Breast epithelium (tissue), 4 donors: ENCODE results near the gene SLC43A2. TPM values are rescaled to one million over a fixed set of nuclear protein-coding genes. Genes with fewer than 3 reads are reported as not detected.

Experiments used
- DNase-seq, 2 donors: peaks; one replicate each; pipeline ENCODE4 v3.0.0-alpha.2; 2019; ENCODE audit warnings: low spot score in 2 of 2
- H3K27ac ChIP-seq, 2 donors: fragments of 200-600 bp; sonication (generic) in 1 of 2; one replicate each; pipeline ENCODE4 v1.5.1; 2016 to 2019; ENCODE audit warnings: mild to moderate bottlenecking in 1 of 2
- H3K27me3 ChIP-seq, 2 donors: fragments of 200-600 bp; sonication (generic) in 1 of 2; one replicate each; pipeline versions ENCODE4 v1.5.1 to v1.6.0; 2017 to 2019; ENCODE audit warnings: control low read depth in 1 of 2, mild to moderate bottlenecking in 1 of 2
- H3K36me3 ChIP-seq: fragments of 200-600 bp; one replicate; pipeline ENCODE4 v1.5.1; 2019
- H3K4me1 ChIP-seq, 2 donors: fragments of 200-600 bp; sonication (generic); one replicate each; pipeline ENCODE4 v1.5.1; 2016 to 2019; ENCODE audit warnings: control low read depth in 1 of 2
- H3K4me3 ChIP-seq, 3 donors: fragments of 200-600 bp; sonication (generic); 1 replicate in 2 of 3; 2 replicates in 1 of 3; pipeline ENCODE4 v1.5.1; 2016 to 2019; ENCODE audit warnings: mild to moderate bottlenecking in 3 of 3, moderate library complexity in 2 of 3
- H3K9me3 ChIP-seq, 2 donors: fragments of 200-600 bp; sonication (generic) in 1 of 2; one replicate each; pipeline ENCODE4 v1.5.1; 2016 to 2019; ENCODE audit warnings: control low read depth in 1 of 2
- CTCF ChIP-seq, 3 donors: fragments of 450-650 bp; IDR thresholded peaks; one replicate each; pipeline ENCODE4 v1.5.1; 2016 to 2017; ENCODE audit warnings: antibody characterized with exemption in 3 of 3, mild to moderate bottlenecking in 3 of 3, moderate library complexity in 3 of 3
- POLR2A ChIP-seq: fragments of 450-650 bp; IDR thresholded peaks from one replicate; pipeline ENCODE4 v1.6.1; 2016; ENCODE audit warnings: antibody characterized with exemption, mild to moderate bottlenecking, moderate library complexity
- POLR2AphosphoS5 ChIP-seq, 3 donors: sonication (generic); formaldehyde crosslinking; IDR thresholded peaks; one replicate each; pipeline ENCODE4 v1.6.1; 2017; ENCODE audit warnings: antibody characterized with exemption in 3 of 3
- intact Hi-C: fragments of 100-400 bp; cut with DNase I; formaldehyde crosslinking; loops from one replicate; pipeline ENCODE4 v1.15.1; 2023; ENCODE audit warnings: low total_unique reads
- total RNA-seq, 3 donors: library from RNA; depleted of rRNA; stranded (reverse); fragments of >200 nt; gene quantifications; one replicate each; pipeline ENCODE4 v1.1.0, GENCODE V29; 2016

SLC43A2 gene
- total RNA-seq, 3 donors from 2014 or later: 13.8 to 18.9 (median 14.9) TPM

- intact Hi-C loops: no loop called here
- Histone ChIP-seq H3K9me3 (peaks cover 0 to 4% of the 10 kb centered on the region in 2 donors), H3K27me3 (no peaks in the 10 kb centered on the region), H3K4me1 (no peaks in the 10 kb centered on the region), H3K4me3 (no peak overlapping the region), H3K27ac (no peak overlapping the region), H3K36me3 (no peaks in the 10 kb centered on the region)
- DNase-seq: no peak
- TF ChIP-seq CTCF (IDR thresholded peaks at IDR 0.05) (no peak), POLR2AphosphoS5 (IDR thresholded peaks at IDR 0.05) (no peak), POLR2A (no peak)
Measured at GRCh38 chr17:1601571-1601970, 27.1 kb downstream of the SLC43A2 start.

DNA sequence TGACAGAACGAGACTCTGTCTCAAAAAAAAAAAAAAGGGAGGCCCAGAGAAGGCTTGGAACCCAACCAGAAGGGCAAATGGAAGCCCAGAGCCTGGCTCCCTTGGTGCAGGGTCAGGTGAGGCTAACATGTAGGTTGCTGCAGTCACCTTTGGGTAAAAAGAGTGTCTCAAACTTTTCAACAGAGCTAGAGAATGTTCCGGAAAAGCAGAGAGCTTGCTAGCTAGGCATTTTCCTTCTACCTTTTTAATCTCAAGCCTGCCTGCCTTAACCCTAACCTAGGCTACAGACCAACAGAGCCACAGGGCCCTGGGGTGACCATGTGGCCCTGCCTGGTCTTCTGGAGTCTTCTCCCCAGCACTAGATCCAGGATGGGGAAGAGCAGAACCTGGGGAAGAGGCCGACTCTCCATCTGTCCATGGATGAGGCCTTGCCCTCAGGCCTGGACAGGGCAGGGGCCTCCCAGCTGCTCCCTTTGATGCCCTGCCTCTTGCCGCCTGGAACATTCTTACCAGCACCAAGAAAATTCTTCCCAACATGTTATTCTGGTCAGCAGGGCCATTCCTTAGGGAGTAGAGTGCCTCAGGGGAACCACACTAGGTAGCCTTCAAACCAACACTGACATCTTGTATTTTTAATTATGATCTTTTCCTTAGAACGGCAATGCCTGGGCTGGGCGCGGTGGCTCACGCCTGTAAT is 30.1 kb downstream of the SLC43A2 start:
- intact Hi-C loops: no loop called here
- H3K4me3 ChIP-seq: no peak overlapping the region

GRCh38 chr17:1597861-1598342 is 30.7 kb downstream of the SLC43A2 start:
- Histone ChIP-seq H3K4me1 (no peaks in the 10 kb centered on the region), H3K36me3 (no peaks in the 10 kb centered on the region), H3K27me3 (no peaks in the 10 kb centered on the region), H3K4me3 (no peak overlapping the region), H3K9me3 (peaks cover 0 to 4% of the 10 kb centered on the region in 2 donors), H3K27ac (peak overlapping the region in 1 of 2 donors; percentile 58)
- intact Hi-C loops: no loop called here
- no peak for DNase-seq
- TF ChIP-seq POLR2A (no peak), CTCF (IDR thresholded peaks at IDR 0.05) (no peak), POLR2AphosphoS5 (IDR thresholded peaks at IDR 0.05) (no peak)

More for the DNA sequence above, 30.1 kb downstream of the SLC43A2 start:
- H3K4me1 ChIP-seq: no peaks in the 10 kb centered on the region
- peaks cover 0 to 4% of the 10 kb centered on the region in 2 donors for H3K9me3 ChIP-seq
- no peaks in the 10 kb centered on the region for H3K27me3 ChIP-seq
- no peak for DNase-seq
- H3K36me3 ChIP-seq: no peaks in the 10 kb centered on the region
- peak overlapping the region in 1 of 2 donors; percentile 58 for H3K27ac ChIP-seq
- no peak for TF ChIP-seq CTCF (IDR thresholded peaks at IDR 0.05)
- no peak for TF ChIP-seq POLR2A
- TF ChIP-seq POLR2AphosphoS5 (IDR thresholded peaks at IDR 0.05): no peak

DNA sequence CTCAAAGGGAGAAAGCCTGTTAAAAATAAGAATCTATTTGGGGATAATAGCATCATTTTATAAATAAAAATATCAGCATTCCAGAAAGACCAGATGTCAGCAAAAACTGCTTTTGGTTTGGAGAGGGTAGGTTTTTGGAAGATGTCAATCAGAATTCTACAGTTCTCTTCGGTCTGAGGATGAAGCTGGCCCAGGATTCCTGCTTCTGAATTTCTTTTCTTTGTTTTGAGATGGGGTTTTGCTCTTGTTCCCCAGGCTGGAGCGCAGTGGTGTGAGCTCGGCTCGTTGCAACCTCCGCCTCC is 35.1 kb downstream of the SLC43A2 start:
- H3K27me3 ChIP-seq: no peaks in the 10 kb centered on the region
- no peak for DNase-seq
- intact Hi-C loops: no loop called here
- H3K4me1 ChIP-seq: no peaks in the 10 kb centered on the region
- H3K9me3 ChIP-seq: no peaks in the 10 kb centered on the region
- TF ChIP-seq POLR2A (no peak), CTCF (IDR thresholded peaks at IDR 0.05) (no peak), POLR2AphosphoS5 (IDR thresholded peaks at IDR 0.05) (no peak)
- H3K27ac ChIP-seq: no peak overlapping the region
- H3K4me3 ChIP-seq: no peak overlapping the region
- no peaks in the 10 kb centered on the region for H3K36me3 ChIP-seq

- intact Hi-C loops: no loop called here
- no peak for TF ChIP-seq POLR2AphosphoS5 (IDR thresholded peaks at IDR 0.05)
- no peak for TF ChIP-seq POLR2A
- no peak for TF ChIP-seq CTCF (IDR thresholded peaks at IDR 0.05)
- no peaks in the 10 kb centered on the region for H3K4me1 ChIP-seq
Measured at GRCh38 chr17:1592751-1593629, 35.6 kb downstream of the SLC43A2 start.

More at GRCh38 chr17:1592751-1593629, 35.6 kb downstream of the SLC43A2 start:
- no peak overlapping the region for H3K4me3 ChIP-seq
- H3K27me3 ChIP-seq: no peaks in the 10 kb centered on the region
- no peaks in the 10 kb centered on the region for H3K9me3 ChIP-seq
- no peak for DNase-seq
- no peaks in the 10 kb centered on the region for H3K36me3 ChIP-seq
- no peak overlapping the region for H3K27ac ChIP-seq
